ENCODE data around the gene MME.

GRCh38 chr3:155149494-155149893, 69.4 kb downstream of the MME start:
- TF ChIP-seq FOS (IDR thresholded peaks at IDR 0.05; ENCODE audit: low read depth, low read length) (no peak), POLR2A (IDR thresholded peaks at IDR 0.05; ENCODE audit: low read depth, low read length) (no peak), SMC3 (IDR thresholded peaks at IDR 0.05; ENCODE audit: low read depth, low read length) (no peak), BHLHE40 (IDR thresholded peaks at IDR 0.05; ENCODE audit: low read depth, low read length) (no peak), RAD21 (IDR thresholded peaks at IDR 0.05; ENCODE audit: low read length) (no peak), RCOR1 (IDR thresholded peaks at IDR 0.05; ENCODE audit: insufficient replicate concordance, low read length) (no peak), USF2 (IDR thresholded peaks at IDR 0.05; ENCODE audit: low read depth, low read length) (no peak), RFX5 (IDR thresholded peaks at IDR 0.05; ENCODE audit: low read depth, low read length) (no peak)
- TF ChIP-seq, protein P1, sequence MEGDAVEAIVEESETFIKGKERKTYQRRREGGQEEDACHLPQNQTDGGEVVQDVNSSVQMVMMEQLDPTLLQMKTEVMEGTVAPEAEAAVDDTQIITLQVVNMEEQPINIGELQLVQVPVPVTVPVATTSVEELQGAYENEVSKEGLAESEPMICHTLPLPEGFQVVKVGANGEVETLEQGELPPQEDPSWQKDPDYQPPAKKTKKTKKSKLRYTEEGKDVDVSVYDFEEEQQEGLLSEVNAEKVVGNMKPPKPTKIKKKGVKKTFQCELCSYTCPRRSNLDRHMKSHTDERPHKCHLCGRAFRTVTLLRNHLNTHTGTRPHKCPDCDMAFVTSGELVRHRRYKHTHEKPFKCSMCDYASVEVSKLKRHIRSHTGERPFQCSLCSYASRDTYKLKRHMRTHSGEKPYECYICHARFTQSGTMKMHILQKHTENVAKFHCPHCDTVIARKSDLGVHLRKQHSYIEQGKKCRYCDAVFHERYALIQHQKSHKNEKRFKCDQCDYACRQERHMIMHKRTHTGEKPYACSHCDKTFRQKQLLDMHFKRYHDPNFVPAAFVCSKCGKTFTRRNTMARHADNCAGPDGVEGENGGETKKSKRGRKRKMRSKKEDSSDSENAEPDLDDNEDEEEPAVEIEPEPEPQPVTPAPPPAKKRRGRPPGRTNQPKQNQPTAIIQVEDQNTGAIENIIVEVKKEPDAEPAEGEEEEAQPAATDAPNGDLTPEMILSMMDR (conservative IDR thresholded peaks at IDR 0.05; ENCODE audit: low read depth, low read length), result no peak
- TF ChIP-seq, protein P2, sequence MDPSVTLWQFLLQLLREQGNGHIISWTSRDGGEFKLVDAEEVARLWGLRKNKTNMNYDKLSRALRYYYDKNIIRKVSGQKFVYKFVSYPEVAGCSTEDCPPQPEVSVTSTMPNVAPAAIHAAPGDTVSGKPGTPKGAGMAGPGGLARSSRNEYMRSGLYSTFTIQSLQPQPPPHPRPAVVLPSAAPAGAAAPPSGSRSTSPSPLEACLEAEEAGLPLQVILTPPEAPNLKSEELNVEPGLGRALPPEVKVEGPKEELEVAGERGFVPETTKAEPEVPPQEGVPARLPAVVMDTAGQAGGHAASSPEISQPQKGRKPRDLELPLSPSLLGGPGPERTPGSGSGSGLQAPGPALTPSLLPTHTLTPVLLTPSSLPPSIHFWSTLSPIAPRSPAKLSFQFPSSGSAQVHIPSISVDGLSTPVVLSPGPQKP (IDR thresholded peaks at IDR 0.05; ENCODE audit: borderline replicate concordance, low read depth, low read length), result no peak
